ENCODE results near the gene RBM28. TPM values are rescaled to one million over a fixed set of nuclear protein-coding genes. Genes with fewer than 3 reads are reported as not detected.

RBM28 gene
- total RNA-seq, 1 experiment from 2014 or later, result 63.8 TPM

- H3K27me3 Mint-ChIP-seq (ENCODE audit: insufficient read depth, unreplicated experiment), result peaks cover 34% of the 10 kb centered on the region
- CTCF ChIA-PET, result interaction anchor here (0.6 to 8.8 kb wide), 4 partner anchors 21 to 93 kb away, joined by 3 to 372 read pairs (median 4); no protein-coding TSS in a partner anchor
These were observed 7.1 kb upstream of the RBM28 start for GRCh38 chr7:128350708-128351295.

GRCh38 chr7:128349466-128349825 is 5.7 kb upstream of the RBM28 start:
- DNase-seq (ENCODE audit: unreplicated experiment), result no peak
- CTCF ChIA-PET, result interaction anchor here (1.0 to 8.8 kb wide), 6 partner anchors 19 to 111 kb away, joined by 3 to 372 read pairs (median 22); no protein-coding TSS in a partner anchor
- no peaks in the 10 kb centered on the region for H3K36me3 Mint-ChIP-seq (ENCODE audit: insufficient read depth, unreplicated experiment)
- H3K9me3 Mint-ChIP-seq (ENCODE audit: unreplicated experiment), result no peaks in the 10 kb centered on the region
- BruUV-seq (replicated peaks), result no TSS peak
- H3K27ac Mint-ChIP-seq (ENCODE audit: low read depth, unreplicated experiment), result no peak overlapping the region
- no peak overlapping the region for H3K4me3 Mint-ChIP-seq (ENCODE audit: unreplicated experiment)
- peaks cover 7% of the 10 kb centered on the region for H3K4me1 Mint-ChIP-seq (ENCODE audit: insufficient read depth, unreplicated experiment)
- no peak for TF ChIP-seq CTCF (IDR thresholded peaks at IDR 0.05; ENCODE audit: unreplicated experiment)
- POLR2A ChIA-PET, result interaction anchor here (4.2 kb wide), 1 partner anchor 37 kb away, joined by 18 read pairs; no protein-coding TSS in a partner anchor
- intact Hi-C loops (cut with micrococcal nuclease), result no loop called here
- H3K27me3 Mint-ChIP-seq (ENCODE audit: insufficient read depth, unreplicated experiment), result peaks cover 33% of the 10 kb centered on the region

More at GRCh38 chr7:128350708-128351295, 7.1 kb upstream of the RBM28 start:
- BruUV-seq (replicated peaks), result no TSS peak
- Mint-ChIP-seq H3K9me3 (ENCODE audit: unreplicated experiment) (no peaks in the 10 kb centered on the region), H3K4me1 (ENCODE audit: insufficient read depth, unreplicated experiment) (peaks cover 7% of the 10 kb centered on the region), H3K27ac (ENCODE audit: low read depth, unreplicated experiment) (no peak overlapping the region), H3K36me3 (ENCODE audit: insufficient read depth, unreplicated experiment) (no peaks in the 10 kb centered on the region), H3K4me3 (ENCODE audit: unreplicated experiment) (no peak overlapping the region)
- TF ChIP-seq CTCF (IDR thresholded peaks at IDR 0.05; ENCODE audit: unreplicated experiment), result no peak
- DNase-seq (ENCODE audit: unreplicated experiment), result no peak
- intact Hi-C loops (cut with micrococcal nuclease), result no loop called here
- POLR2A ChIA-PET, result interaction anchor here (0.7 to 4.2 kb wide), 2 partner anchors 36 to 1859 kb away, joined by 3 to 18 read pairs; no protein-coding TSS in a partner anchor

GRCh38 chr7:128347647-128348097 is 4.0 kb upstream of the RBM28 start:
- Mint-ChIP-seq H3K4me3 (ENCODE audit: unreplicated experiment) (no peak overlapping the region), H3K9me3 (ENCODE audit: unreplicated experiment) (no peaks in the 10 kb centered on the region), H3K4me1 (ENCODE audit: insufficient read depth, unreplicated experiment) (peaks cover 11% of the 10 kb centered on the region), H3K27ac (ENCODE audit: low read depth, unreplicated experiment) (peak overlapping the region; percentile 2), H3K36me3 (ENCODE audit: insufficient read depth, unreplicated experiment) (peaks cover 3% of the 10 kb centered on the region), H3K27me3 (ENCODE audit: insufficient read depth, unreplicated experiment) (peaks cover 16% of the 10 kb centered on the region)
- BruUV-seq (replicated peaks), result no TSS peak
- CTCF ChIA-PET, result interaction anchor here (0.6 to 8.8 kb wide), 36 partner anchors 10 to 799 kb away, joined by 3 to 372 read pairs (median 6); partner anchors contain the start of gene METTL2B
- DNase-seq (ENCODE audit: unreplicated experiment), result peak; percentile 76
- POLR2A ChIA-PET, result interaction anchor here (1.1 to 4.2 kb wide), 2 partner anchors 24 to 39 kb away, joined by 4 to 18 read pairs; no protein-coding TSS in a partner anchor
- intact Hi-C loops (cut with micrococcal nuclease), result loop anchor here (1.0 to 2.0 kb wide), 3 partner anchors 40 to 113 kb away; no protein-coding TSS in a partner anchor
- peak; percentile 93 for TF ChIP-seq CTCF (IDR thresholded peaks at IDR 0.05; ENCODE audit: unreplicated experiment)

GRCh38 chr7:128344431-128344774 is 695 bp upstream of the RBM28 start:
- ChIA-PET POLR2A (interaction anchor here (0.6 to 1.6 kb wide), 10 partner anchors 11 to 1376 kb away, joined by 3 to 7 read pairs (median 4); no protein-coding TSS in a partner anchor), CTCF (interaction anchor here (0.6 to 8.8 kb wide), 17 partner anchors 9 to 773 kb away, joined by 3 to 372 read pairs (median 5); partner anchors contain the start of gene HILPDA)
- H3K27me3 Mint-ChIP-seq (ENCODE audit: insufficient read depth, unreplicated experiment), result peaks cover 12% of the 10 kb centered on the region
- BruUV-seq (replicated peaks), result no TSS peak
- H3K36me3 Mint-ChIP-seq (ENCODE audit: insufficient read depth, unreplicated experiment), result peaks cover 14% of the 10 kb centered on the region
- intact Hi-C loops (cut with micrococcal nuclease), result no loop called here
- H3K9me3 Mint-ChIP-seq (ENCODE audit: unreplicated experiment), result no peaks in the 10 kb centered on the region
- no peak overlapping the region for H3K4me3 Mint-ChIP-seq (ENCODE audit: unreplicated experiment)
- no peak for TF ChIP-seq CTCF (IDR thresholded peaks at IDR 0.05; ENCODE audit: unreplicated experiment)
- H3K27ac Mint-ChIP-seq (ENCODE audit: low read depth, unreplicated experiment), result peak overlapping the region; percentile 96
- H3K4me1 Mint-ChIP-seq (ENCODE audit: insufficient read depth, unreplicated experiment), result peaks cover 14% of the 10 kb centered on the region
- DNase-seq (ENCODE audit: unreplicated experiment), result no peak

Measured in MCF 10A (cell line).